ENCODE measurements around the gene ANXA1.

GRCh38 chr9:73143711-73144328 lies 7.8 kb upstream of the ANXA1 start:
- TF ChIP-seq POLR2A (IDR thresholded peaks at IDR 0.05; ENCODE audit: low read length) (no peak), GATA1 (IDR thresholded peaks at IDR 0.05; ENCODE audit: low read depth, low read length) (no peak)
